GM19395 (cell line): ENCODE data around the gene INTS14.
"Not testable (repeated sequence)": the region's sequence is repeated elsewhere in the genome, so short reads cannot be mapped to it uniquely, and the experiment has no call there.

ENCODE experiments used
- ATAC-seq: cut with Tn5 transposase; IDR thresholded peaks from one replicate; pipeline ENCODE4 v1.9.1; 2021; ENCODE audit warnings: mild to moderate bottlenecking, moderate library complexity; ENCODE audit not compliant: unreplicated experiment

Gene INTS14

DNA sequence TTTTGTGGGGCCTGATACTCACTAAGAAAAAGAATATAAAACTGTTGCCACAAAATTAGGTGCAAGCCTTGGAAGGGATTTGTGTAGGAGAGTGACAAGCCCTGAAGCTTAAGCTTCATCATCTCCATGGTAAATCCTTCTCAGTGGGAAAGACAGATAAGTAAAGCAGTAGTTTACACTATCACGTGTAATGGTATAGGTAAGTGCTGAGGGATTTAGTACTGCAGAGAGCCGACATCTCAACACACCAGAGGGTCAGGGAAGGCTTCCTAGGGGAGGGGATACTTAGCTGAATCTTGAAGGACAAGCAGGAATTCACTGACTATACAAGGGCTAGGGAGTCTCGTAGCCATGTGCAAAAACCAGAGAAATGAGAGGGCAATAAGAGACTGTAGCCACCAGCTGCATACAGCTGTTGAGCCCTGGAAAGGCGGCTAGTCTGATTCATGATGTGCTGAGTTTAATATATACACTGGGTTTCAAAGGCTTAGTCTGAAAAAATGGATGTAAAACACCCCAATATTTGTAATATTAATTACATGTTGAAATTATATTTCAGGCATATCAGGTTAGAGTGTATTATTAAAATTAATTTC, 21.9 kb upstream of the INTS14 start:
- no peak for ATAC-seq

DNA sequence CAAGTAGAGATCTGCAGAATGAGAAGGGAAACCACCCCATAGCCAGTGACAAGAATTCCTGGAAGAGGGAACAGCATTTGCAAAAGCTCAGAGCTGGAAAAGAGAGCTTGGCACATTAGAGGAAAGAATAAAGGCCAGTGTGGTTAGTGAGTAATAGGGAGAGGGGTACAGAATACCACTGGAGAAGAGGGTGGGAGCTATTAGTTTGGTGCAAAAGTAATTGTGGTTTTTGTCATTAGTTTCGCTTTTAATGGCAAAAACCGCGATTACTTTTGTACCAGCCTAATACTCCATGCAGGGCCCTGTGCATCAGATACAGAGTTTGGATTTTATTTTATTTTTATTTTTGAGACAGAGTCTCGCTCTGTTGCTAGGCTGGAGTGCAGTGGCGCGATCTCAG, 20.6 kb upstream of the INTS14 start:
- no peak for ATAC-seq

DNA sequence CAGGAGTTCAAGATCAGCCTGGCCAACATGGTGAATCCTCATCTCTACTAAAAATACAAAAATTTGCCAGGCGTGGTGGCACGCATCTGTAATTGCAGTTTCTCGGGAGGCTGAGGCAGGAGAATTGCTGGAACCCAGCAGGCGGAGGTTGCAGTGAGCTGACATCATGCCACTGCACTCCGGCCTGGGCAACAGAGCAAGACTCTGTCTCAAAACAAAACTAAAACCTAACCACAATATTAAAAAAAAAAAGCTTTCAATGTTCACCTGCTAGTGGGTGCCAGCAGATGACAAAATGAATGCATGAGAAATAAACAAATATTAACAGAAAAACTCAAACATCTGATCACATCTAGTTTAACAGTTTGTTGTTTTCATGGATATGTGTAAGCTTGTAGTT, 19.8 kb upstream of the INTS14 start:
- peak; percentile 74 for ATAC-seq

DNA sequence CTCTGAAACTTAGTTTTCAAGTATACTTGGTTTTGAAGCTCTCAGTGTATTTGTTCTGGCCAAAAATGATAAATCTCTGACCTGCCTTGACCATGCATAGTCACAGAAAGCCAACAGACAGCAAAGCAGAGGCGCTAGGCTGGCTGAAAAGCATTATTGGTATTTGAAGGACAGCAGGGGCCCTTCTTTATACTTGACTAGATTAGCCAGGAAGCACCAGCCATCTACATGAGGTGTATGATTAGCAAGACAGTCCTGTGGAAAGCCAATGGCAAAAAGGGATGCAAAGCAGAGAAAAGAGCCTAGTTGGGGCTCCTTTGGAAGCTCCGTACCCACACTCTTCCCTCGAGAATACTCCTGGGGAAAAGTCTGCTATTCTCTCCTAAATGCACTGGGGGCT, 18.6 kb upstream of the INTS14 start:
- no peak for ATAC-seq

DNA sequence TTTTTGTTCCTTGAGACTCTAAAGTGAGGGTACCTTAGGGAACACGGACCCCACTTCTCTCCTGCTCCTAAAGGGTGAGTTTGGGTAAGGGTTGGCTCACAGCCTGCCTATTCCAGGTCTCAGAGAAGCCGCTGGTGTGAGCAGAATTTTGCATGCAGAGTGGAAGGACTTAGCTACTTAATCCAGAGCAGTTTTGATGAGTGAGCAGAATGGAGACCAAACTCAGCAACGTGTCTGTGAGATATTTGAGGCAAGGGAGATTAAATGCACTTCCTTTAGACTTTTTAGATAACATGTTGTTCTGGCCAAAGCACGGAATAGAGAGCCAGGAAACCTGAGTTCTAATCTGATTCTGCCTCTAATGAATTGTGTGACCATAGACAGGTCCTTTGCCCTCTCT, 15.9 kb upstream of the INTS14 start:
- ATAC-seq, result no peak

DNA sequence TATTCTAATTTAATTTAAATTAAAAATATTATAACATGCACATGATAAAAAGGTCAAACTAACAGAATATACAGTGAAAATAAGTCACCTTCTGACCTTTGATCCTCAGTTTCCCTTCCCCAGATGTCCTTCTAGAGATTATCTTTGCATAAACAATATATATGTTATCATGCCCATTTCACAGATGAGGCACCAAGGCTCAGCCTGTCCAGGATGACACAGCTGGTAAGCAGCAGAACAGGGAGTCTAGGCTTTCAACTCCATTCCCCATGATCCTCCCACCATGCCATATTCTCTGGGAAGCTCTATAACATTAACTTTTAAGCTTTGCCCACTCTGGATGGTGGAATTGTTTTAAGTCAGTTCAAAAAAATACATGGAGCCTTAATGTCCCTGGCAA, 12.2 kb upstream of the INTS14 start:
- no peak for ATAC-seq

DNA sequence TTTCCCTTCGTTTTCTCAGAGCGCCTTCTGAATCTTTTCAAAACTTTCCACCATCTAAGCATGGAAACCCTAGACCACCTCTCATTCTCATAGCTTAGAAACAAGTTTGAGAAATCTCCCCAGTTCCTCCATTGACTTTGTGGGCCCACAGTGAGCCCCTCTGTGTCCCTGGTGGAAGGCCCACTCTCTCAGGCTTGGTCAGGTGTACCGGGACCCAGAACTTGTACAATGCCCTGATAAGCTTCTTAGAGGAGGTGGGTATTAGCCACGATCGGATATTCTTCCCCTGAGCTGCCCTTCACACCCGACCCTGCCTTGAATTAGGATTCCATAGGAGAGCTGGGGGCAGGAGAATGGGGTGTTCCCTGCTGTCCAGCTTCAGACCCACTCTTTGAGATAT, 10.7 kb upstream of the INTS14 start, which contains the start of gene SLC24A1:
Gene SLC24A1, plus strand, starts transcription at position 301 of the 400 bp plus-strand sequence. CDS start 2,143 bp downstream, outside the sequence.
- no peak for ATAC-seq

DNA sequence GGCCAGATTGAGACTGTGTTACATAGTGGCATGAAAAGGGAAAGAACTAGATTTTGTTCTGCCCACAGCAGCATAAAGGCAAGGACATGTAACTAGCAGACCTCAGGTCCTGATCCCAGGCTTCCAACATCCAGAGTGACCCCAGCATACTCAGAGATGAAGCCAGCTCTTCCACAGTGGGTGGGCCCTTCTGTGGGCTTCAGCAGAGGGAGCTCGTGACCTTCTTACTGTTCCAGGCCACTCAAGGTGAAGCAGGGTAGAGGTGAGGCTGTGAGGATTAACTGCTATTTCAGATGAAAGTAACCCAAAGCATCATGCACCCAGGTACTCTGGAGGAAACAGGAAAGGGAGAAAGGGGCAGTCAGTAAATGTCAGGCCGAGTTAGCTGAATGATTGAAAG, 9.9 kb upstream of the INTS14 start:
- ATAC-seq, result no peak

DNA sequence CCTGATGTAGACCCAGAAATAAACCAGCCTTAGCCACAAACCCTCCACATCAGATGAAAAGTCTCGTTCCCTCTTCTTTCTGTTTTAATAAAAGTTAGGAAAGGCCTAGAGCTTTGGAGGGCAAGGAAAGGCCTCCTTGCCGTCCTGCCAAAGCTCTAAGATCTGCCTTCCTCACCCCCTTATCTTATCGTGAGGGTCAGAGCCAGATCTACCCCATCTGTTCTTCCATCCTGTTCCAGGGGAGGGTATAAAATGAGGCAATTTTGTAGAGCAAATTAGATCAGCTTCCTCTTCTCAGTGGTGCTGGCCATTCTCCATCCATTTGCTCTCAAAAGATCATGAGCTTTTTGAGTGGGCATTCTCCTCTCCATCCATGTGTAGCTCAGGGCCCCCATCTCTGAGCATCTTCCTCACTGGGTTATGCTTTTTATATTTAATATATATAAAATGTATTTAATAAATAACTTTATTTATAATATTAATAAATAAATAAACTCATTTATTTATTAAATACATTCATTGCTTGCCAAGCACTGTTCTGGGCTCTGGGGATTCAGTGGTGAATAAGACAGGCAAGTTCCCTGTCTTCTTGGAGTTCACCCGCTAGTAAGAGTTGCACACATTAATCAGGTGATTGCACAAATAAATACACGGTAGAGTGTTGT, 8.8 kb upstream of the INTS14 start:
- ATAC-seq, result no peak

DNA sequence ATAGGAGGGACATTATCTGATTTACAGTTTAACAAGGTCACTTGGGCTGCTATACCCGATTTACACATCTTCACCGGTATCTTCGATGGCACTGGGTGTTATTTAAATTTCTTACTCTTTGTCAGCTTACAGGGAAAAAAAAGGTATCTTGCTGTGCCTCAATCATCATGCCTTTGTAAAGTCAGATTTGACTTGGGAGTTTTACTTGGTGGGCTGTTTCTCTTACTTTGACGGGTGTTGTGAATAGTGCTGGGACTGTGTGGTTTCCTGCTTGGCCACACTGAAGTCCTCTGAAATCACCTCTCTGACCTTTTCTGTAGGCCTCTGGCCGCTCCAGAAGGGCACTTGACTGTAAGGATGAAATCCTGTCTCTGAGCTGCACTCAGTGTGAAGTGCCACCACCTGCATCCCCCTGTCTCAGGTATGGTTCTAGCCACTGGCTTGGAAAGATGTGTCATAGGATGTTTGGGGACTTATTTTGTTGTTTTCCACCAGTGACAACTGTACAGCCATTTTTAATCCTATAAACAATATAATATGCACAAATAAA, 7.7 kb upstream of the INTS14 start:
- no peak for ATAC-seq

DNA sequence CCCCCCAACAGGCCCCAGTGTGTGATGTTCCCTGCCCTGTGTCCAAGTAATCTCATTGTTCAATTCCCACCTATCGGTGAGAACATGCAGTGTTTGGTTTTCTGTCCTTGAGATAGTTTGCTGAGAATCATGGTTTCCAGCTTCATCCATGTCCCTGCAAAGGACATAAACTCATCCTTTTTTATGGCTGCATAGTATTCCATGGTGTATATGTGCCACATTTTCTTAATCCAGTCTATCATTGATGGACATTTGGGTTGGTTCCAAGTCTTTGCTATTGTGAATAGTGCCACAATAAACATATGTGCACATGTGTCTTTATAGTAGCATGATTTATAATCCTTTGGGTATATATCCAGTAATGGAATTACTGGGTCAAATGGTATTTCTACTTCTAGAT, 5.0 kb upstream of the INTS14 start:
- ATAC-seq, result not testable (repeated sequence)

DNA sequence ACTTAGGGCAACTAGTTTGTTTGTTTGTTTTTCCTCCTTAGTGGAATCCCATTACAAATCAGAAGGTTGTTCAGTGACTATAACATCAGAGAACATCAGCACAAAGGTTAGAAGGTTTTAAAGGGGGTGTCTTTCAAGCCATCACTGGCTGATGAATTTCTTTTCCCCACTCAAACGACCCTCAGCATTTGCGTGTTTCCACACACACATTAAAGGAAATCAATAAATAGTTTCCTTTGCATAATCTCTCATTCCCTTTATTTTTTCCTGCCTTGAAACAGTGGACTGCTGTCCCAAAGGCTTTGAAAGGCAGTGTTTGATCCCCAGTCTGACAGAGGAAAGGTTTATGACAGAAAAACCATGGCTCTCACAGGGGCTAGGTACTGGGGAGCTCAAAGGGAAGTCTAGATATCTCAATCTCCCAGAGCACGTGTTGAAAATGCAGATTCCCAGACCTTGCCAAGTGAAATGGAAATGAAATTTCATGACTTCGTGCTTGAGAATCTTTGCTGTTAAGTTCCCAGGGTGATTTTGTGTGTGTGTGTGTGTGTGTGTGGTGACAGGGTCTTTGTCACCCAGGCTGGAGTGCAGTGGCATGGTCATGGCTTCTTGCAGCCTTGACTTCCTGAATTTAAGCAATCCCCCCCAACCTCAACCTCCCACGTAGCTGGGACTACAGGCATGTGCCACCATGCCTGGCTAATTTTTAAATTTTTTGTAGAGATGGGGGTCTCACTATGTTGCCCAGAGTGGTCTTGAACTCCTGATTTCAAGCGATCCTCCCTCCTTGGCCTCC, 2.2 kb upstream of the INTS14 start:
- ATAC-seq, result no peak

DNA sequence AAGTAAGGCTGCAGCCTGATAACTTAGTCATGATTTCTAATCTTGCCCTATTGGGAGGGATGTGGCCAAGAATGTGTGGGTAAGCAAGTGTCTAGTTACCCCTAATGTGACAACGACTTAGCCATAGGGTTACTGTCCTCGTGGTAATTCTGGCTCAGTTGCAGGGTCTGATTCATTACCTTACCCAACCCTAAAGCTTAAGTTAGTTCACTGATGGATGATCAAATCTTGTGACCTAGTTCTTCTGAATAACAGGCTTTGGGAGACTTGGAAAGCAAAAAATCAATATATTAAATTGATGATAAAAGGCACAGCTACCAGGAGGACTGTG, 1.6 kb upstream of the INTS14 start:
- ATAC-seq, result no peak

DNA sequence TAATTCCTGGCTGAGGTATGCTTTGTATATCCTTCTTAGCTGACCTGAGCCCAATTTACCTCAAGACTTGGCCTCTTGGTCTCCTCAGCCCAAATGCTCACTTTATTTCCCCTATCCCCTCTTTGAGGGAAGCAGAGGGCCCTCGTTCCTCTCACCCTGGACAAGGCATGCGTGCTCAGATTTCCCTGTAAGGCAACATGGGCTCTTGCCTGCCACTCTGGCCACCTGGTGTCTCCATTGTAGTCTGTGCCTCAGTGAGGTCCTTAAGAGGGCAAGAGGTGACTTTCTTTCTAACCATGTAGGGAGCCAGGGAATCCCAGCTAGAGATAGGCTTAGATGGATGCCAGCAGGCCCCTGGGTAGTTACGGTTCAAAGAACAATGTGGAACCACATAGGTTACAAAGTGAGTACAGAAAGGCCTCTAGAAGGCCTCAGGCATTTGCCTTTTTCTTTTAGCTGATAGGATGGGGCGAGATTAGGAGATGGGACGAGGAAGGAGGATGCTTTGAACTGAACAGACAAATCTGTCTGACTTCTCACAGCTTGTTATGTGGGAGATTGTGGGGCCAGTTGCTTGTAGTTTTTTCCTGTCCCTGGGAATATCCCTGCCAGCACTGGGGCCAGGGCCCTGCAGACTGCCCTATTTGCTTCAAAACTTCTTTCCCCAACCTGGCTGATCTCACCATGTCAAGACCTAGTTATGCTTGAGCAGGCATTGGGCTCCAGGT, 1.1 kb upstream of the INTS14 start:
- ATAC-seq, result no peak

DNA sequence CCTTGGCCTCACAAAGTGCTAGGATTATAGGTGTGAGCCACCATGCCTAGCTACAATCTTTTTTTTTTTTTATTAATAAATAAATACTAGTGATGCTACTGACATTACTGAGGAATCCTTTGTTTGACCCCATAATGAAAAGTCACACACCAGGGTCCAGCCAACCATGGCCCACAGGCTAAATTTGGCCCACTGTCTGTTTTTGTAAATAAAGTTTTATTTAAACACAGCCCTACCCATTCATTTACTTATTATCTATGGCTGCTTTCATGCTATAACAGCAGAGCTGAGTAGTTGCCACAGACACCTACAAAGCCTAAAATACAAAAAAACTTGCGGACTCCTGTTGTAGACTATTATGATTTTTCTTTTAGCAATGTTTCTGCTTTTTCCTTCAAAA, 7.4 kb downstream of the INTS14 start:
- ATAC-seq, result no peak

DNA sequence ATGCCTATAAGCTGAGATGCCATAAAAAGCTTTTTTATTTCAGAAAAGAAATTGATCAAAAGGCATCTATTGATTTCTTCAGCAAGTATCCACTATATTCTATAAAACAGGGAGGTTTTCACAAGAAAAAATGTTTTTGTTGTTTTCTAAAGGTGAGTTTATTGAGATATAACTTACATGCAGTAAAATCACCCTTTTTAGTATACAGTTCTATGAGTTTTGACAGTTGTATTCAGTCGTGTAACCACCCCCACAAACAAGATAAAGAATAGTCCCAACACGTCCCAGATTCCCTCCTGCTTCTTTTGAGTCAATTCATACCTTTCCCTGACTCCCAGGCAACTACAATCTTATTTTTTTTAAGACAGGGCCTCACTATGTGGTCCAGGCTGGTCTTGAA, 7.8 kb downstream of the INTS14 start:
- no peak for ATAC-seq

DNA sequence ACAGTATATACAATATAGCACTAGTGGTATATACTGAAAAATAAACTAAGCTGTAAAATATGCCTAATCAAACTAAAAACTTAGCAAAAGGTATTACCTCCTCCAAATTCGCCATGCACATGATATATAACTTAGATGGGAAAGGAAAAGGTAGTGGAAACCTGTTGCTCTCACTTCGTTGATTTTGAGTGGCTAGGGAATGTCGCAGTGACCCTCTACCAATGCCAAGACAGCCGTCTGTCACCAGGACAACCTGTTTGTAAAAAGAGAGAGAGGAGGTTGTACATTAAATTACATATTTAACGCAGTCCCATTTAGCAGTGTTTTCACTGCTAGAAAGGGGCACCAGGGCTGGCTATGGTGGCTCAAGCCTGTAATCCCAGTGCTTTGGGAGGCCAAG, 11.3 kb downstream of the INTS14 start:
- ATAC-seq, result no peak

DNA sequence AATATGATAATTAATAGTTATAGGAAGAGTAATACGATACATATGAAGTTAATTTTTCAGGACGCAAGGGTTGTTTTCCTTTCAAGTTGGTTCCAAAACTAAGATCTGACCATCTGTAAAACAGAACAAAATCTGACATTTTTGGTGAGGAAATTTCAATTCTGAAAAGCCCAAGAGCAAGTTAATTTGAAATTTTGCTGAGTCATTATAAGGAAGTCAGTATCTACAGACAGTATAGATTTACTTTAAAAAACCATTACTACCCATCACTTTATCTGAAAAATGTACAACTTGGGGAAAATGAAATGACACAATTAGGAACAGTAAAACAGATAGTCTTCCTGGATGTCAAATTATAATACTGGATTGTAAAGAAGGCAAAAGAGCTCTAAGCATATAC, 12.5 kb downstream of the INTS14 start:
- ATAC-seq, result no peak

DNA sequence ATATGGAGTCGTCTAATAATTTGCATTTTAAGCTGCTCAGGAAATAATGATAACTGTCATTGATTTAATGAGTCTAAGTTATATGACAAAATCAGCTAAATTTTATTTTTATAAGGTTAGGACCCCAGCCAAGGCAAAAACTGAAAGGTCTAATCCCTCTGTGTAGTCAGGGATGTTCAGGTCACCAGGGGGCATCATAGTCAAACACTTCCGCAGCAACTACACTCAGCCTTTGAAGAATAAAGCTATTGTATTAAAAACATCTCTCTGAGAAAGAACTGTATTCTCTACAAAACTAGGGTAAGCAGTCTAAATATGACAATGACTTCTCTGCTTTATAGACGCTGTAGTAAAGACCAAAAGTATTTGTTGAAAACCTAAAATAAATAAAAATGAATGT, 15.0 kb downstream of the INTS14 start:
- no peak for ATAC-seq

DNA sequence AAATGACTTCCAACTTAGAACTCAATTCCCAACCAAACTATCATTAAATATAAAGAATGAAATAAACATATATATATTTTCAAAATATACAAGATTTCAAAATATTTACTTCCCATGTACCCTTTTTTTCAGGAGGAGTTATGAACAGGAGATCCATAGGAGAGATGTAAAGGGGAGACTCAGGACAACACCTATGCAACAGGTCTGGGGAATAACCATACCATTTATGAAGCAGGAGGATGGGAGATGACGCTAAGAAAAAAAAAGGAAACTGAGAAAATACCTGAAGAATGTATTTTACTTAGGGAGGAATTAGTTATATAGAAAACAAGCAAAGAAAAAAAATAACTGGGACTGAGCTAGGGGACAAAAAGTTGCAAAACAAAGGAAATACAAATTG, 23.8 kb downstream of the INTS14 start:
- ATAC-seq, result no peak

DNA sequence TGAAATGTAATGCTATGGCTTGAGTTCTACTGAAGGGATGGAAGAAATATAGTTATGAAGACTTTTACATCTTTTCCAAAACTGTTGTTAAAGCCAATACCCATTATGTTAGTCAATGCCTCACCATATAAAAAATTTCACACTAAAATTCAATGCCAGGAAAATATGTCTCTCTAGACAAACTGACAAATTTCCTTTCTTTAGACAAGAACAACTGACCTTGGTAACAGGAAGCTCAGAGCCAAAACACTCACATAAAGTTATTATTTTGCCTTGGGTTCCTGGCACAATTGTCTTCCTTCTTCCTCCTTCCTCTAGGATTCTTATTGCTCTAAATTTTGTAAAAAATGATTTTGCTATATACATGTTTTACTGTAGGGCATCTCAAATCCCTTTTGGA, 26.7 kb downstream of the INTS14 start:
- no peak for ATAC-seq
